Fibroblast of villous mesenchyme (primary cell): ENCODE measurements around the gene BICC1. TPM values are rescaled to one million over a fixed set of nuclear protein-coding genes. Genes with fewer than 3 reads are reported as not detected.

Experiments
- DNase-seq: peaks from one replicate; pipeline ENCODE4 v3.0.0-alpha.2; 2010; ENCODE audit warnings: low read depth
- H3K4me3 ChIP-seq: 2 replicates; pipeline ENCODE4 v1.5.1; 2011; ENCODE audit warnings: low read depth, mild to moderate bottlenecking, low read length
- CTCF ChIP-seq: IDR thresholded peaks from 2 replicates; pipeline ENCODE4 v1.5.1; 2012; ENCODE audit warnings: low read depth, mild to moderate bottlenecking, low read length; ENCODE audit not compliant: insufficient read depth
- total RNA-seq: library from RNA; depleted of rRNA; stranded (reverse); fragments of >200 nt; gene quantifications from 2 replicates; pipeline ENCODE4 v1.2.3, GENCODE V29; 2012

BICC1 gene
- total RNA-seq, 1 donor, result 39.3 TPM

- TF ChIP-seq CTCF, result no peak
- no peak for DNase-seq
- H3K4me3 ChIP-seq, result peak overlapping the region; percentile 16
Measured at GRCh38 chr10:58665361-58665760, 152.7 kb downstream of the BICC1 start.

GRCh38 chr10:58666024-58666423, 153.4 kb downstream of the BICC1 start:
- H3K4me3 ChIP-seq, result peak overlapping the region; percentile 16
- DNase-seq, result peak; percentile 45
- no peak for TF ChIP-seq CTCF

GRCh38 chr10:58667658-58668310, 155.1 kb downstream of the BICC1 start:
- no peak for DNase-seq
- H3K4me3 ChIP-seq, result no peak overlapping the region
- TF ChIP-seq CTCF, result no peak

GRCh38 chr10:58672845-58673244, 160.2 kb downstream of the BICC1 start:
- DNase-seq, result peak; percentile 56
- no peak overlapping the region for H3K4me3 ChIP-seq
- TF ChIP-seq CTCF, result no peak

- H3K4me3 ChIP-seq, result no peak overlapping the region
- TF ChIP-seq CTCF, result no peak
- no peak for DNase-seq
Measured at GRCh38 chr10:58674251-58674650, 161.6 kb downstream of the BICC1 start.

- no peak for DNase-seq
- TF ChIP-seq CTCF, result no peak
Measured at GRCh38 chr10:58675321-58675720, 162.6 kb downstream of the BICC1 start.

GRCh38 chr10:58691528-58691927, 178.9 kb downstream of the BICC1 start:
- DNase-seq, result no peak
- no peak for TF ChIP-seq CTCF

More at GRCh38 chr10:58675321-58675720, 162.6 kb downstream of the BICC1 start:
- H3K4me3 ChIP-seq, result no peak overlapping the region

More at GRCh38 chr10:58691528-58691927, 178.9 kb downstream of the BICC1 start:
- H3K4me3 ChIP-seq, result no peak overlapping the region
